ENCODE results near the gene DDX21. TPM values are rescaled to one million over a fixed set of nuclear protein-coding genes. Genes with fewer than 3 reads are reported as not detected.

The DDX21 gene
- total RNA-seq, 4 donors from 2014 or later = 39.2 to 112 (median 84.0) TPM

- no peak overlapping the region for H3K4me3 ChIP-seq
- TF ChIP-seq POLR2A (IDR thresholded peaks at IDR 0.05) = no peak
- TF ChIP-seq CTCF (IDR thresholded peaks at IDR 0.05) = no peak
- H3K36me3 ChIP-seq = no peaks in the 10 kb centered on the region
- intact Hi-C loops (cut with DNase I) = no loop called here
- H3K27ac ChIP-seq = no peak overlapping the region
- no peaks in the 10 kb centered on the region for H3K4me1 ChIP-seq
- 78 to 79% methylated on average over 2 to 4 of the region's 4 CpGs for WGBS, 2 donors
- no peak for DNase-seq
- no peaks in the 10 kb centered on the region for H3K27me3 ChIP-seq
- no peaks in the 10 kb centered on the region for H3K9me3 ChIP-seq
Measured at GRCh38 chr10:69033256-69033655, 77.3 kb downstream of the DDX21 start.

Small RNA genes lying within 50 kb of the gene (small RNA-seq; reads per million reads assigned to genes)
- gene RNU6-571P = 0 reads per million in 4 donors

Other genes starting within 250 kb of the DDX21 start
- gene CCAR1, start 234.9 kb upstream of the DDX21 start, total RNA-seq = 10 to 100 TPM; 30.4 to 60.1 (median 44.1) TPM
- gene STOX1, start 128.6 kb upstream of the DDX21 start, total RNA-seq = 1 to 10 TPM in 3 of 4 donors, under 1 TPM in 1; 0.19 to 2.1 (median 1.5) TPM
- 10 to 100 TPM in 3 of 4 donors, 1 to 10 TPM in 1; 6.5 to 40.6 (median 24.6) TPM for gene DDX50, start 54.9 kb upstream of the DDX21 start, total RNA-seq
- gene KIFBP, start 32.6 kb downstream of the DDX21 start, total RNA-seq = 10 to 100 TPM; 15.5 to 31.0 (median 16.4) TPM
- gene SRGN, start 131.9 kb downstream of the DDX21 start, total RNA-seq = 10 to 100 TPM in 3 of 4 donors, 1 to 10 TPM in 1; 3.5 to 64.1 (median 37.9) TPM
- gene VPS26A, start 168.0 kb downstream of the DDX21 start, total RNA-seq = 10 to 100 TPM; 31.5 to 43.1 (median 37.4) TPM
- 10 to 100 TPM; 10.4 to 31.9 (median 20.9) TPM for gene SUPV3L1, start 224.1 kb downstream of the DDX21 start, total RNA-seq